NK-92 (cell line): ENCODE results near the gene CHST9.
"Not testable (repeated sequence)": the region's sequence is repeated elsewhere in the genome, so short reads cannot be mapped to it uniquely, and the experiment has no call there.

Source experiments
- DNase-seq: peaks from one replicate; lab custom pipeline; 2025; ENCODE audit not compliant: unreplicated experiment; lab: John Stamatoyannopoulos, UW

CHST9 gene

DNA sequence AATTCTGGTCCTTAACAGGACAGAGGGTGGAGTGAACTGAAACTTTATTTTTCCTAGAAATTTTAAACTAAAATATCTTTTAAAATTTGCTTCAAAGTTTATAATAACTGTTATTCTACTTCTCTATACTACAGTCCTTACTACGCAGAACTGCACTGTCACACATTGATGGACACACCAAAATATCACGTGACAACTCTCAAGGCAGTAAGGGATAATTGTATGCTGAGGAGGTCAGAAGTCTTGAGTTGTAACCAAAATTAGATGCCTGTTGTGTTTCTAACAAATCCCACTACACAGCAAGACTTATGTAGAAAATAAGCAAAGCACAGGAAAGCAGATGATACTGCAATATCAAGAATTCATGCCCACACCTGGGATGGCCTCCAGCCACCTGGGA is 76.3 kb downstream of the CHST9 start:
- no peak for DNase-seq

- DNase-seq: no peak
Measured at GRCh38 chr18:27104743-27105142, 80.4 kb downstream of the CHST9 start.

GRCh38 chr18:27094621-27095020 is 90.5 kb downstream of the CHST9 start:
- DNase-seq: no peak

GRCh38 chr18:27093290-27093689 is 91.8 kb downstream of the CHST9 start:
- not testable (repeated sequence) for DNase-seq

- DNase-seq: no peak
Measured at GRCh38 chr18:27081701-27082100, 103.4 kb downstream of the CHST9 start.

GRCh38 chr18:27075828-27076227 is 109.3 kb downstream of the CHST9 start:
- no peak for DNase-seq

DNA sequence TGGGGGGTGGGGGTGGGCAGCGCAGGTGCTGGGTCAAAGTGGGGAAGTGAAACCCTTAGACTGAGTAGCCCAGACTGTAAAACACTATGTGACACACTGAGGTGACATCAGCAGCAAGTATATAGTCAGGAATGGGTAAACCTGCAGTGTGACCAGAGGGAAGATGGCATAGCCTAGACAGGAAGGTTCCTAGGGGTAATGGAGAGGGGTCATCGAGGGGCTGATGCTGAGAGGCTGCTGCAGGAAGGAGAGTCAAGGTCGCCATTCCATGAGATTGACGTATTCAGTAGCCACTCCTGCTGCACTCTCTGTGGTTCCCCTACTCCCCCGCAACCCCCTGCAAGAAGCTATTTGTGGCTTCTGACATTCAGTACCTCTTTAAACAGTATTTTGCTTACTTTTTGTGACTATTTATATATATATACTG is 111.7 kb downstream of the CHST9 start:
- no peak for DNase-seq

- no peak for DNase-seq
Measured at GRCh38 chr18:27064673-27065072, 120.4 kb downstream of the CHST9 start.

DNA sequence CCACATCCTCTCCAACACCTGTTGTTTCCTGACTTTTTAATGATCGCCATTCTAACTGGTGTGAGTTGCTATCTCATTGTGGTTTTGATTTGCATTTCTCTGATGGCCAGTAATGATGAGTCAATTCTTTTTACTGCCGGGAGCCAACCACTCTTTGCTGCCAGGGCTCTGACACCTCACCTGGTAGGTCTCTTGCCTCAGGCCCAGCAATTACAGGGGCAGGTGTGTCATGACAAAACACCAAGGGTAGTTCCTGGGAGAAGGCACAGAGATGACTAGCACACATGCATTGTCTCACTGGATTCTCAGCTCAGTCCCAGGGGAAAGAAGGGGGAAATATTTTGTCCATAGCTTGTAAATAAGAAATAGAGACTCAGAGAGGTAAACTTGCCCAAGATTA is 122.3 kb downstream of the CHST9 start:
- DNase-seq: no peak

- no peak for DNase-seq
Measured at GRCh38 chr18:27061488-27062095, 123.5 kb downstream of the CHST9 start.

DNA sequence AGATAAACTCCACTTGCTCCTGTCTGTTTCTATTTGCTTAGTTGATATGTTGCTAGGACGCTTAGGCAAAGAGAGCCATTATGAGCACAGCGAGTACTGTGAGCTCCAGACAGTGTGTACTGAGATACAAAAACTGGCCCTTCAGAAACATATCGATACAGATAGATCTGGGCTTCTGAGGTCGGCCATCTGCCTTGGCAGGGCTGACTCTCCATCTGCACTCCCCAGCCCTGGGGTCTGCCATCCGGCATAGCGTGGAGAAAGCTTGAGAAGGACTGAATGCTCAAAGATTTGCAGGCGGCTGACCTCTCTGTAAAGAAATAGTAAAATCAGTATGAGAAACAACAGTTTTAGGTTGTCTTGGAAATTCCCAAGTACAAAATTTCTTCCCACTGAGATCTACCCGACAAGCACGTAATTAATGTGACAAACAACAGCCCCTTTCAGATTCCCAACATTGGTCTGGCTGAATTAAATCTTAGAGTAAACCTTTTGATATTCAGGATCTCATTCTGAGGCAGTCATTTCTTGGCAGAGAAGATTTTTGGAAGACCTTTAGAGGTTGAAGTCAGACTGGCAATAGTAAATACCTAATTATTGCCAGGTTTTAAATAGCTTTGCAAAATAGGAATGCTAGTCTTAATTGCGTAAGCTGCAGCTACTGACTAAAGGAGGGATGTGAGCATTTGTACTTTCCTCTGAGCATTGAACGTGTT is 127.4 kb downstream of the CHST9 start:
- DNase-seq: no peak

GRCh38 chr18:27054926-27055325 is 130.2 kb downstream of the CHST9 start:
- no peak for DNase-seq

- DNase-seq: no peak
Measured at GRCh38 chr18:27049969-27050368, 135.1 kb downstream of the CHST9 start.

DNA sequence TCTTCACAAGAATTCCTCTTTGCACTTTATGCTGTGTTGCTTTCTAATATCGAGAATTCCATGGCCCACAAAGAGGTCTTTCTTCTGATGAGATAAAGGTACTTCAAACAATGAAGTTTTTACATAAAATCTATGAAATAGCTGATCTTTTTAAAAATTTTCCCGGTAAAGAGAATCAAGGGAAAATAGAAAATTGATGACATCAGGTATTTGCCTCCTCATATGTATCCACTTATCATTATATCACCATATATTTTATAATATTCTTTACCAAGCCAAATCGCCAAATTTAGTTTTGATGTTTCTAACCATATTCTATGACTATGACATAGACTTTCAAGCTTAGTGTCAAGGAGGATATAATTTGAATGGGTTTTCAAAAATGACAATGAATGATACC is 139.8 kb downstream of the CHST9 start:
- DNase-seq: no peak

DNA sequence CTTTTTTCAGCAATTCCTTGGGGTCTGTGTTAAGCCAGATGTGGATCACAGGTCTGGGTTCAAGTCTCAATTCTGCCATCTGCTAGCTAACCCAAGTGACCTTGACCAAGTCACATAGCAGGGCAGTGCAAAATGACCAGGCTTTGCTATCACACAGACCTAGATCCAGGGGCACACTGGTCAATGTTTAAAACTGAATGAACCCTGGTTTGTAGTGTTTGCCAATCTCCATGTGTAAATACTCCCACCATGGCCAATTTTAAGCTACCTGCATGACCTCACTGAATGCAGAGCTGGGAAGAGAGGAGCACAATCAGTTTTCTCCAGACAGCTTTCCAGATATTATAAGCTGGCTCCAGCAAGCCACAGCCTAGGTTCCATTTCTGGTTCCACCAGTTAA is 142.9 kb downstream of the CHST9 start:
- no peak for DNase-seq

- no peak for DNase-seq
Measured at GRCh38 chr18:27040796-27041195, 144.3 kb downstream of the CHST9 start.

DNA sequence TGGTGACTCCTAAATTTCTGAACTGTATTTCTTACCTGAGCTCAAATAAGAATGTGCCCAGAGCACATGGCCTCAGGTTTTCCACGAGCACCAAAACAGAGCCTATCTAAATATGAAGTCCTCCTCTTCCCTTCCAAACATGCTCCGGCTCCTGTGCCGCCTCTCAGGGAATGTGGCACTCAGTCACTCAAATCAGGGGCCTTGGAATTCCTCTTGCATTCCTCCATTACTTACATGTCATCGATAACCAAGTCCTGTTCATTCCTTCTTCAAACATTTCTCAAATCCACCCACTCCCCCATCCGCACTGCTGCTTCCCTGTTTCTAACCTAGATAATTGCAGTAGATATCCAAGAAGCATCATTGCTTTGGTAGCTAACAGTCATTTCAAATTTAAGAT is 151.4 kb downstream of the CHST9 start:
- no peak for DNase-seq

GRCh38 chr18:27030421-27030820 is 154.7 kb downstream of the CHST9 start:
- DNase-seq: no peak

DNA sequence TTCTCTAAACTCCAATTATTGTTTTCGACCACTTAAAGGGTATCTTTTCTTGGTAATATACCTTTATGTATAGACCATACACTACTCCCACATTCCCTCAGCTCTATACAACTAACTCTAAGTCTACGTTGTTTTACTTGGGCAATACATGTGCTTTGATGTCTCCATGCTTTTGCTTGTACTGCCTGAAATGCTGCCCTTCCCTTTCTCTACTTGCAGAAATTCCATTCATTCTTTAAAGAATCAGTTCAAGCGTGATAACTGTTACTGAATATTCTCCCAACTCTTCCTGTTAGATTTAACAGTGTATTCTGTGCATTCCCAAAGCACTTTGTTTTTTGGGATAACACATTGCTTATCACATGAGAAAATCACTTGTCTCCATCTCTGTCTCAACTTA is 162.6 kb downstream of the CHST9 start:
- no peak for DNase-seq

DNA sequence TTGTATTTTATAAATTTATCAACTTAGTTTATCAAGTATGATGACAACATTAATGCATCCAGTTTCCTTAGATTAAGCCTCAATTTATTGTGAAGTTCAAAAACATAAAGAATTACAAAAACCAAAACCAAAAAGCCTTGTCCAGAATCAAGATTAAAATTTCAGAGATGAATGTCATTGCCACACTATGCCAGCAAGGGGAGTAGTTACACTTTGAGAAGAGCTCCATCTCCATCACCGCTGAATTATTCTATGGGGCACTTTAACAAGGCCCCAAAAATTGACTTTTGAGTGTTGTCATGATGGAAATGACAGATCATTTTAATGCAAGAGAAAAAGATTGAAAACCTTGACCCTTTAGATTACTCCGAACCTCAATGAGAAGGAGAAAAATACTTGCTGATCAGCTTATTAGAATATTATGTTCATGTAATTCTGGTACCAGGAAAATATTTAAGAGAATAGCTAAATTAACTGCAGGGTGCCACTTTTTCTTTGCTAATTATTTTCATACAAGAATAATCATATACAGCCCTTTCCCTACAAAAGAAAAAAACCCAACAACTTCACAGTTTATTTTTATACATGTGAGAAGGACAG is 167.1 kb downstream of the CHST9 start:
- no peak for DNase-seq

- no peak for DNase-seq
Measured at GRCh38 chr18:27014841-27015240, 170.3 kb downstream of the CHST9 start.

- no peak for DNase-seq
Measured at GRCh38 chr18:27010784-27011183, 174.3 kb downstream of the CHST9 start.

GRCh38 chr18:27009293-27009692 is 175.8 kb downstream of the CHST9 start:
- no peak for DNase-seq
